ENCODE results near the gene TMTC2. TPM values are rescaled to one million over a fixed set of nuclear protein-coding genes. Genes with fewer than 3 reads are reported as not detected.

Gene TMTC2
- total RNA-seq = 3.4 TPM
- long read RNA-seq = 0 reads

DNA sequence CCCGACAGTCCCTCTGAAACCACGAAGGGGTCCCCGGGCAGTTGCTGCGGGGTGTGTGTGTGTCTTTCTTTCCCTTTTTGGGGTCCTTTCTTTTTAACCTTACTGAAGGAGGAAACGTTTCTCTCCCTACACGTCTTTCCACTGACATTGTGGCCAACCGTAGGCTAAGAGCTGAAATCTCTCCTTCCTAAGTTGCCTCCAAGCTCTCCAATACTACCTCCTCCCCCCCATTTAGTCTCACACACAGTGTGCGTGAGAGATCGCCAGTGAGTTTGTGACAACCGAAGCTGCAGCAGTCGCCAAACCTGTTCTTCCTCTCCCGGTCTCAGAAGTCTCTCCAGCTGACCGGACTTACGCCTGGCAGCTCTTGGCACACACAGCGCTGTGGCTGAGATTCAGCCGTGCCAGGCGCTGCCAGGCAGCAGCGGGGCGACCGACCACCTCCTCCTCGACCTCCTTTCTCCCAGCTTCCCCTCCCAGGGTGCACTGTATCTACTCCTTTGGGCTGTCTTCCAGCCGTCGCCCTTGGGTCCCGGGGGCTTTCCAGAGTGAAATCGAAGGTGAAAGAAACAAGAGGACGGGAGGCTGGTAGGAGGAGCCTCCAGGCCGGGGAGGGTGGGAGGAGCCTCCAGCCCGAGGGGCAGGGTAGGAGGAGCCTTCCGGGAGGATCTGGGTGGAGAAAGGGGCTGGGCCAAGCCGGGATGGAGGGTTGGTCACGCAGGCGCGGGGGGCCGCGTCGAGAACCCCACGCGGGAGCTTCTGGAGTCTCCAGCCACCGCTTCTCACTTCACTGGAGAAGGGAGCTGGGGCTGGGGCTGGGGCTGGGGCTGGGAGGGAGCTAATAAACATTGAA, at the start of gene TMTC2:
TSS of gene TMTC2 (plus strand) at position 739 of the 853 bp plus-strand sequence.
- Histone ChIP-seq H3K36me3 (no peaks in the 10 kb centered on the region), H3K27ac (replicated peaks) (peak within 1 kb of the TSS; percentile 92), H3K4me1 (peaks cover 32% of the 10 kb centered on the region), H3K27me3 (ENCODE audit: low read depth) (no peaks in the 10 kb centered on the region), H3K9me3 (replicated peaks) (no peaks in the 10 kb centered on the region), H3K4me3 (peak within 1 kb of the TSS; percentile 90)
- intact Hi-C loops (cut with micrococcal nuclease) = no loop called here
- TF ChIP-seq, protein P1, sequence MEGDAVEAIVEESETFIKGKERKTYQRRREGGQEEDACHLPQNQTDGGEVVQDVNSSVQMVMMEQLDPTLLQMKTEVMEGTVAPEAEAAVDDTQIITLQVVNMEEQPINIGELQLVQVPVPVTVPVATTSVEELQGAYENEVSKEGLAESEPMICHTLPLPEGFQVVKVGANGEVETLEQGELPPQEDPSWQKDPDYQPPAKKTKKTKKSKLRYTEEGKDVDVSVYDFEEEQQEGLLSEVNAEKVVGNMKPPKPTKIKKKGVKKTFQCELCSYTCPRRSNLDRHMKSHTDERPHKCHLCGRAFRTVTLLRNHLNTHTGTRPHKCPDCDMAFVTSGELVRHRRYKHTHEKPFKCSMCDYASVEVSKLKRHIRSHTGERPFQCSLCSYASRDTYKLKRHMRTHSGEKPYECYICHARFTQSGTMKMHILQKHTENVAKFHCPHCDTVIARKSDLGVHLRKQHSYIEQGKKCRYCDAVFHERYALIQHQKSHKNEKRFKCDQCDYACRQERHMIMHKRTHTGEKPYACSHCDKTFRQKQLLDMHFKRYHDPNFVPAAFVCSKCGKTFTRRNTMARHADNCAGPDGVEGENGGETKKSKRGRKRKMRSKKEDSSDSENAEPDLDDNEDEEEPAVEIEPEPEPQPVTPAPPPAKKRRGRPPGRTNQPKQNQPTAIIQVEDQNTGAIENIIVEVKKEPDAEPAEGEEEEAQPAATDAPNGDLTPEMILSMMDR (IDR thresholded peaks at IDR 0.05; ENCODE audit: borderline replicate concordance) = no peak
- DNase-seq = peak; percentile 90

DNA sequence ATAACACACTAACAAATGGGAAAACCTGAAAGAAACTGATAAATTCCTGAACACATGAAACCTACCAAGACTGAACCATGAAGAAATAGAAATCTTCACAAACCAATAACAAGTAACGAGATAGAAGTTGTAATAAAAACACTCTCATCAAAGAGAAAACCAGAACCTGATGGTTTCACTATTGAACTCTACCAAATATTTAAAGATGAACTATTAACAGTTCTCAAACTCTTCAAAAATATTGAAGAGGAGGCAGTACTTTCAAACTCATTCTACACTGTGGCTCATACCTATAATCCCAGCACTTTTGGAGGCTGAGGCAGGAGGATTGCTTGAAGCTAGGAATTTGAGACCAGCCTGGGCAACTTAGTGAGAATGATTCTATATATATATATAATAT, 48.4 kb upstream of the TMTC2 start:
- no peaks in the 10 kb centered on the region for H3K27me3 ChIP-seq (ENCODE audit: low read depth)
- TF ChIP-seq, protein P1 (IDR thresholded peaks at IDR 0.05; ENCODE audit: borderline replicate concordance) = no peak

DNA sequence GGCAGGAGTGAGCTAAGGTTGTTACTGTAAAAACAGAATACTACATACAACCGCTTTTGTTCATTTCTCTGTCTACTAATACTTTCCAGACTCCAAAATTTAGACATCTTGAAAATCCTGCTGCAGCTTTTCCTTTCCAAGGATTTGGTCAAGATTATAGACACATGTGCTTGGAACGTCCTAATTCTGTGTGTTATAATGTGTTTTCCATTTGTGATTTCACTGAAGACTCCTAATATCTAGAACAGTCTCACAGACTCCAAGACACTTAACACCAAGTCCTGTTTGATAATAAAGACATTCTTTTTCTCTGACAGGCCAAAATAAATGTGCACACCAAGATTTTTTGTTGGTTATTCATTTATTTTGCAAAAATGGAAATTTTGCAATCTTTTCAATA, 41.8 kb upstream of the TMTC2 start:
- Histone ChIP-seq H3K9me3 (replicated peaks) (peaks cover 16% of the 10 kb centered on the region), H3K27ac (replicated peaks) (no peak overlapping the region), H3K36me3 (no peaks in the 10 kb centered on the region), H3K4me3 (no peak overlapping the region), H3K4me1 (no peaks in the 10 kb centered on the region), H3K27me3 (ENCODE audit: low read depth) (no peaks in the 10 kb centered on the region)
- intact Hi-C loops (cut with micrococcal nuclease) = no loop called here
- no peak for DNase-seq
- TF ChIP-seq, protein P1 (IDR thresholded peaks at IDR 0.05; ENCODE audit: borderline replicate concordance) = no peak

More for the DNA sequence above, 48.4 kb upstream of the TMTC2 start:
- no peak overlapping the region for H3K27ac ChIP-seq (replicated peaks)
- no peak for DNase-seq
- no peaks in the 10 kb centered on the region for H3K36me3 ChIP-seq
- peaks cover 46% of the 10 kb centered on the region for H3K9me3 ChIP-seq (replicated peaks)
- H3K4me1 ChIP-seq = no peaks in the 10 kb centered on the region
- no peak overlapping the region for H3K4me3 ChIP-seq
- intact Hi-C loops (cut with micrococcal nuclease) = no loop called here

- no peaks in the 10 kb centered on the region for H3K36me3 ChIP-seq
- TF ChIP-seq, protein P1 (IDR thresholded peaks at IDR 0.05; ENCODE audit: borderline replicate concordance) = no peak
- no peak overlapping the region for H3K27ac ChIP-seq (replicated peaks)
- intact Hi-C loops (cut with micrococcal nuclease) = no loop called here
- H3K4me3 ChIP-seq = no peak overlapping the region
- peaks cover 2% of the 10 kb centered on the region for H3K4me1 ChIP-seq
- H3K27me3 ChIP-seq (ENCODE audit: low read depth) = no peaks in the 10 kb centered on the region
- no peak for DNase-seq
- peaks cover 16% of the 10 kb centered on the region for H3K9me3 ChIP-seq (replicated peaks)
Measured at GRCh38 chr12:82645414-82645813, 41.3 kb upstream of the TMTC2 start.

DNA sequence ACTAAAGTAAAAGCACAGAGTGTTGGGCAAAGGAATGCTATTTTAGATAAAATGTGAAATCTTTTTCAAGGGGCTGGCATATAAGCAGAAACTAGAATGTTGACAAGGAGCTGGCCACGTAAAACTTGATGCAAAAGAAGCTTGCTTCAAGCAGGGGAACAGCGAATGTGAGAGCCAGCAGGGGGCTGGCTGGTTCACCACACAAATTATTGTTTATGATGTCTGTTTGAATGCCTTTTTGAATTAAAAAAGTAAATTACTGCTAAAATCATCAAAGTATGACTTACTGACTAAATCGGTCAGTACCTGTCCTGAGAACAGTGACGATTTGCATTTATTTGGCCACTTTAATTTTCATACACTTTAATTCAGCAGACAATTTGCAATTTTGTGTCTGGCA, 38.9 kb upstream of the TMTC2 start:
- peaks cover 10% of the 10 kb centered on the region for H3K4me1 ChIP-seq
- TF ChIP-seq, protein P1 (IDR thresholded peaks at IDR 0.05; ENCODE audit: borderline replicate concordance) = no peak
- intact Hi-C loops (cut with micrococcal nuclease) = no loop called here
- no peaks in the 10 kb centered on the region for H3K36me3 ChIP-seq
- H3K4me3 ChIP-seq = no peak overlapping the region
- H3K27ac ChIP-seq (replicated peaks) = no peak overlapping the region
- DNase-seq = no peak
- H3K27me3 ChIP-seq (ENCODE audit: low read depth) = no peaks in the 10 kb centered on the region
- peaks cover under 1% of the 10 kb centered on the region for H3K9me3 ChIP-seq (replicated peaks)

Measured in left ventricle myocardium inferior (tissue), 1 donor.